Measurements from ENCODE around the gene TGFB1I1.
"Not testable (repeated sequence)": the region's sequence is repeated elsewhere in the genome, so short reads cannot be mapped to it uniquely, and the experiment has no call there.

Gene TGFB1I1

GRCh38 chr16:31513126-31513525, 41.2 kb downstream of the TGFB1I1 start:
- Histone ChIP-seq H3K4me3 (ENCODE audit: low read depth in 1 of 2, low read length in 2 of 2) (no peak overlapping the region), H3K27ac (ENCODE audit: low read depth, low read length) (no peak overlapping the region), H3K9ac (ENCODE audit: low read length) (no peak overlapping the region), H3K36me3 (ENCODE audit: insufficient read depth, low read length) (no peaks in the 10 kb centered on the region), H3K9me3 (ENCODE audit: low read length) (no peaks in the 10 kb centered on the region), H3K27me3 (ENCODE audit: control insufficient read depth in 1 of 2, insufficient read depth in 2 of 2, low read length in 2 of 2) (no peaks in the 10 kb centered on the region), H3K4me1 (ENCODE audit: insufficient read depth, low read length) (peaks cover 14% of the 10 kb centered on the region)

GRCh38 chr16:31513884-31514283, 41.9 kb downstream of the TGFB1I1 start:
- Histone ChIP-seq H3K4me1 (ENCODE audit: insufficient read depth, low read length) (peaks cover 12% of the 10 kb centered on the region), H3K27me3 (ENCODE audit: control insufficient read depth in 1 of 2, insufficient read depth in 2 of 2, low read length in 2 of 2) (no peaks in the 10 kb centered on the region), H3K9me3 (ENCODE audit: low read length) (no peaks in the 10 kb centered on the region), H3K36me3 (ENCODE audit: insufficient read depth, low read length) (no peaks in the 10 kb centered on the region), H3K4me3 (ENCODE audit: low read depth in 1 of 2, low read length in 2 of 2) (no peak overlapping the region), H3K27ac (ENCODE audit: low read depth, low read length) (no peak overlapping the region), H3K9ac (ENCODE audit: low read length) (no peak overlapping the region)

DNA sequence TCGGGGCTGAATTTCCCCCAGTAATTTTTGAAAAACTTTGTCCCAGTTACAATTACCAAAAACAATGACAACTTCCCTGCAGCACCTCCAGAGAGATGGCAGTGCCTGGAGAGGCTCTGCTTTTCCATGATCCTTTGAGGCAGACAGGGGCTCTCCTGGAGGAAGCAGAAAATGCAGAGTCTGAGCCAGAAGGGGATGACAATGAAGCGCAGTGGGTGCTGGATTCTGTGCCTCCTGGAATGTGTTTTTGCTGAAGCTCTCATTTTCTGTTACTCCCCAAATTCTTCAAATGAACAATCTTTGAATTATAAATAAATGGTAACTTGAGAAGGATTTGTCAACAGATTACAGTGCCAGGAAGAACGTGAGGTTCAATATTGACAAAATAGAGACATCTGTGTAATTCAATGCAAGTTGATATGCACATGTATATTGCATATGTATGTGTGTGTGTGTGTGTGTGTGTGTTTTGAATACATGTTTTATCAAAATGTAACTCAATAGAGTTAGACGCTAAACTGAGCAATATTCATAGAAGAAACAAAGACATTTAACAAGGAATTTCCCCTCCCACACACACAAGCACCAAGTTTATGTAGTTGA, 45.9 kb downstream of the TGFB1I1 start:
- Histone ChIP-seq H3K4me3 (ENCODE audit: low read depth in 1 of 2, low read length in 2 of 2) (no peak overlapping the region), H3K9ac (ENCODE audit: low read length) (no peak overlapping the region), H3K27ac (ENCODE audit: low read depth, low read length) (no peak overlapping the region), H3K27me3 (ENCODE audit: control insufficient read depth in 1 of 2, insufficient read depth in 2 of 2, low read length in 2 of 2) (no peaks in the 10 kb centered on the region), H3K4me1 (ENCODE audit: insufficient read depth, low read length) (no peaks in the 10 kb centered on the region), H3K36me3 (ENCODE audit: insufficient read depth, low read length) (no peaks in the 10 kb centered on the region), H3K9me3 (ENCODE audit: low read length) (no peaks in the 10 kb centered on the region)

GRCh38 chr16:31519759-31520431, 47.9 kb downstream of the TGFB1I1 start:
- Histone ChIP-seq H3K9ac (ENCODE audit: low read length) (no peak overlapping the region), H3K27ac (ENCODE audit: low read depth, low read length) (no peak overlapping the region), H3K36me3 (ENCODE audit: insufficient read depth, low read length) (no peaks in the 10 kb centered on the region), H3K4me3 (ENCODE audit: low read depth in 1 of 2, low read length in 2 of 2) (no peak overlapping the region), H3K4me1 (ENCODE audit: insufficient read depth, low read length) (no peaks in the 10 kb centered on the region), H3K27me3 (ENCODE audit: control insufficient read depth in 1 of 2, insufficient read depth in 2 of 2, low read length in 2 of 2) (no peaks in the 10 kb centered on the region), H3K9me3 (ENCODE audit: low read length) (no peaks in the 10 kb centered on the region)

- no peaks in the 10 kb centered on the region for H3K9me3 ChIP-seq (ENCODE audit: low read length)
- H3K27ac ChIP-seq (ENCODE audit: low read depth, low read length): no peak overlapping the region
- no peak overlapping the region for H3K9ac ChIP-seq (ENCODE audit: low read length)
- no peaks in the 10 kb centered on the region for H3K4me1 ChIP-seq (ENCODE audit: insufficient read depth, low read length)
- H3K36me3 ChIP-seq (ENCODE audit: insufficient read depth, low read length): no peaks in the 10 kb centered on the region
- no peaks in the 10 kb centered on the region for H3K27me3 ChIP-seq (ENCODE audit: control insufficient read depth in 1 of 2, insufficient read depth in 2 of 2, low read length in 2 of 2)
- no peak overlapping the region for H3K4me3 ChIP-seq (ENCODE audit: low read depth in 1 of 2, low read length in 2 of 2)
These were observed 49.4 kb downstream of the TGFB1I1 start for GRCh38 chr16:31521368-31521767.

GRCh38 chr16:31522071-31522470, 50.1 kb downstream of the TGFB1I1 start:
- no peaks in the 10 kb centered on the region for H3K4me1 ChIP-seq (ENCODE audit: insufficient read depth, low read length)
- no peaks in the 10 kb centered on the region for H3K27me3 ChIP-seq (ENCODE audit: control insufficient read depth in 1 of 2, insufficient read depth in 2 of 2, low read length in 2 of 2)
- no peak overlapping the region for H3K9ac ChIP-seq (ENCODE audit: low read length)

GRCh38 chr16:31523768-31524167, 51.8 kb downstream of the TGFB1I1 start:
- not testable (repeated sequence) for H3K9me3 ChIP-seq (ENCODE audit: low read length); H3K27ac ChIP-seq (ENCODE audit: low read depth, low read length)

More at GRCh38 chr16:31522071-31522470, 50.1 kb downstream of the TGFB1I1 start:
- Histone ChIP-seq H3K27ac (ENCODE audit: low read depth, low read length) (no peak overlapping the region), H3K4me3 (ENCODE audit: low read depth in 1 of 2, low read length in 2 of 2) (no peak overlapping the region), H3K9me3 (ENCODE audit: low read length) (no peaks in the 10 kb centered on the region), H3K36me3 (ENCODE audit: insufficient read depth, low read length) (no peaks in the 10 kb centered on the region)

DNA sequence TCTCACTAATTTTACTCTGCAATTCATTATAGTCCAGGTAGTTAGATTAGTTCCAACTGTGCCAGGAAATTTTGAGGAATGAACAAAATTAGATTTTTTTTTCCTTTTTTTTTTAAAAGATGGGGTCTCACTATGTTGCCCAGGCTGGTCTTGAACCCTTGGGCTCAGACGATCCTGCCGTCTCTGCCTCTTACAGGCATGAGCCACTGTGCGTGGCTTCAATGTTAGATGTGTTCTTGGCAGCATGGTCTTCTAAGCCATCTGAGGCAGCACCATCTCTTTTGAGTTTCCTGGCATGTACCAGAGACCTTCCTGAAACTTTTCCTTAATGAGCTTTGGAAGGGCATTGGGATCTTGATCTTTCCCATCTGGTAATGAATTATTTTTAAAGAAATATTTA, 53.2 kb downstream of the TGFB1I1 start:
- Histone ChIP-seq H3K9ac (ENCODE audit: low read length) (no peak overlapping the region), H3K4me3 (ENCODE audit: low read depth in 1 of 2, low read length in 2 of 2) (no peak overlapping the region), H3K9me3 (ENCODE audit: low read length) (no peaks in the 10 kb centered on the region), H3K4me1 (ENCODE audit: insufficient read depth, low read length) (peaks cover 6% of the 10 kb centered on the region), H3K27ac (ENCODE audit: low read depth, low read length) (no peak overlapping the region), H3K27me3 (ENCODE audit: control insufficient read depth in 1 of 2, insufficient read depth in 2 of 2, low read length in 2 of 2) (no peaks in the 10 kb centered on the region), H3K36me3 (ENCODE audit: insufficient read depth, low read length) (no peaks in the 10 kb centered on the region)

More at GRCh38 chr16:31523768-31524167, 51.8 kb downstream of the TGFB1I1 start:
- not testable (repeated sequence) for H3K27me3 ChIP-seq (ENCODE audit: control insufficient read depth in 1 of 2, insufficient read depth in 2 of 2, low read length in 2 of 2); H3K9ac ChIP-seq (ENCODE audit: low read length); H3K4me1 ChIP-seq (ENCODE audit: insufficient read depth, low read length); H3K36me3 ChIP-seq (ENCODE audit: insufficient read depth, low read length); H3K4me3 ChIP-seq (ENCODE audit: low read depth in 1 of 2, low read length in 2 of 2)
